GM19240 (cell line): ENCODE measurements around the gene MERTK.

Source experiments
- DNase-seq: peaks from one replicate; pipeline ENCODE4 v3.0.0; 2011; ENCODE audit warnings: low spot score; ENCODE audit not compliant: insufficient read length

Gene MERTK

GRCh38 chr2:112074506-112074905, 176.1 kb downstream of the MERTK start:
- DNase-seq = no peak

DNA sequence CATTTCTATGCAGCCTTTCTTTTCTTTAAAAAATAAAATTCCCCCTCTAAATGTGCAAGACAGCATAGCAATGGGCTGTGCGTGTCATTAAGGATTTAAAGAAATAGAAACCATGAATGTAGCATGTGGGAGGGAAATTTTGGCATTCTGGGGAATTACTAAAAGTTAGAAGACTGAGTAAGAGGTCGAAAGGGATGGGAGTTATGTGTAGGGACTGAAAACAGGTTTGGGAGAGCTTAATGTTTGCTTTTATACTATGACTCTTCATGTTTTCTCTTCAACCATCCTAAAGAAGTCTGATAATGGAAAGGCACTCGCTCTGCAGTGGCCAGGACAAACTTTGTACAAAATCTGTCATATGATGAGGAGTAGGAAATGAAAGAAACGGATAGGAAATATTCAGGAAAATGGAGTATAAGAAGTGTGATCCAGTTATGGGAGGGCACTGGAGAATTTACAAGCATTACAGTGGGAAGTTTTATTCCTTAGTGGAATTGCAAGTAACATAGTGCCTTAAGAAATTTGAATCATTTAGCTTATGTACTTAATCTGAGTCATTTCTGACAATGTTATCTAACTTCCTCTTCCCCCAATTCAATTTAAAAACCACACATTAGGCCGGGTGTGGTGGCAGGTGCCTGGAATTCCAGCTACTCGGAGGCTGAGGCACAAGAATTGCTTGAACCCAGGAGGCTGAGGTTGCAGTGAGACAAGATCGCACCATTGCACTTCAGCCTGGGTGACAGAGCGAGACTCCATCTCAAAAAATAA, 177.3 kb downstream of the MERTK start:
- DNase-seq = no peak

DNA sequence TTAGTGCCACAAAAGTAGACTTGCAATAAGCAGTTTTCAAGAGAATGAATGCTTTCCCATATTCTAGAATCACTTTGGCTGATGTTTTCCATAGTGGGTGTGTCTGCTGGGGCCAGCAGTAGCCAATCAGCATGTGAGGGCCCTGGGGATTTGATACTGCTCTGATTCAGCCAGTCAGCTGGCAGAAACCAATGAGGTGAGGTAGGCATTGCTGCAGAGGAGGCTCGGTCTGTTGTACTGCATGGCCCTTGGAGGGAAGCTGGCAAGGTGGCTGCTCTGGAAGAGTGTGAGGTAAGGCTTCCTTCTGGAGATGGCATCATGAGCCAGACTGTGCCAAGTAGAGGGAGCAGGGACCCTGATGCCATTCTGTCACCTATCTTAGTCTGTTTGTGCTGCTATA, 179.4 kb downstream of the MERTK start:
- DNase-seq = no peak
